Neuronal stem cell (in vitro differentiated cells): Measurements from ENCODE around the gene AP2A1.

ENCODE experiments used
- DNase-seq: peaks from one replicate; pipeline ENCODE4 v3.0.0-alpha.2; 2013; ENCODE audit warnings: low spot score
- H2AFZ ChIP-seq: one replicate; pipeline ENCODE4 v1.6.1; 2013; ENCODE audit warnings: mild to moderate bottlenecking, low read length, inconsistent platforms
- H2AK5ac ChIP-seq: 2 replicates; pipeline ENCODE4 v1.6.1; 2013; ENCODE audit warnings: low read depth, mild to moderate bottlenecking, inconsistent platforms, low read length, moderate library complexity, mixed read lengths
- H2BK120ac ChIP-seq: 2 replicates; pipeline ENCODE4 v1.6.1; 2013; ENCODE audit warnings: low read depth, mild to moderate bottlenecking, inconsistent platforms, low read length, moderate library complexity, mixed read lengths
- H2BK12ac ChIP-seq: one replicate; pipeline ENCODE4 v1.6.1; 2013; ENCODE audit warnings: low read length, inconsistent platforms
- H2BK15ac ChIP-seq: 2 replicates; pipeline ENCODE4 v1.6.1; 2013; ENCODE audit warnings: mild to moderate bottlenecking, low read length, inconsistent platforms, mixed read lengths
- H2BK5ac ChIP-seq: one replicate; pipeline ENCODE4 v1.6.1; 2013; ENCODE audit warnings: inconsistent platforms, mild to moderate bottlenecking, low read length, moderate library complexity
- H3K14ac ChIP-seq: one replicate; pipeline ENCODE4 v1.6.1; 2013; ENCODE audit warnings: low read length, inconsistent platforms
- H3K18ac ChIP-seq: 2 replicates; pipeline ENCODE4 v1.6.1; 2013; ENCODE audit warnings: low read length, inconsistent platforms
- H3K23ac ChIP-seq: 2 replicates; pipeline ENCODE4 v1.6.1; 2013; ENCODE audit warnings: low read depth, mild to moderate bottlenecking, mixed read lengths, low read length, inconsistent platforms; ENCODE audit not compliant: poor library complexity
- H3K27ac ChIP-seq: replicated peaks from 3 replicates; pipeline ENCODE4 v1.5.1; 2013; ENCODE audit warnings: low read length, inconsistent platforms
- H3K27me3 ChIP-seq, 3 experiments: 2 replicates each; pipeline ENCODE4 v1.6.1; 2013; ENCODE audit warnings: low read length in 3 of 3, mild to moderate bottlenecking in 2 of 3, inconsistent platforms in 1 of 3, low read depth in 1 of 3, mixed read lengths in 1 of 3, moderate library complexity in 1 of 3; ENCODE audit not compliant: control insufficient read depth in 3 of 3, insufficient read depth in 3 of 3
- H3K36me3 ChIP-seq, 2 donors: replicated peaks in 1 of 2; 2 replicates each; pipeline ENCODE4 v1.6.1; 2013; ENCODE audit warnings: low read length in 2 of 2; ENCODE audit not compliant: control insufficient read depth in 2 of 2, insufficient read depth in 2 of 2
- H3K4ac ChIP-seq: 2 replicates; pipeline ENCODE4 v1.6.1; 2013; ENCODE audit warnings: inconsistent platforms, mild to moderate bottlenecking, low read length, moderate library complexity
- H3K4me1 ChIP-seq, 2 donors: 1 replicate in 1 of 2; 2 replicates in 1 of 2; pipeline ENCODE4 v1.6.1; 2013; ENCODE audit warnings: low read length in 2 of 2, low read depth in 1 of 2; ENCODE audit not compliant: control insufficient read depth in 2 of 2, insufficient read depth in 1 of 2
- H3K4me2 ChIP-seq: one replicate; pipeline ENCODE4 v1.6.1; 2013; ENCODE audit warnings: mild to moderate bottlenecking, low read length, inconsistent platforms; ENCODE audit not compliant: insufficient read depth, poor library complexity, severe bottlenecking
- H3K4me3 ChIP-seq, 2 donors: 2 replicates each; pipeline ENCODE4 v1.5.1; 2013; ENCODE audit warnings: low read length in 2 of 2, mild to moderate bottlenecking in 2 of 2, inconsistent platforms in 1 of 2, moderate library complexity in 1 of 2
- H3K79me1 ChIP-seq: one replicate; pipeline ENCODE4 v1.6.1; 2013; ENCODE audit warnings: low read depth, mild to moderate bottlenecking, inconsistent platforms, low read length, moderate library complexity
- H3K9ac ChIP-seq: one replicate; pipeline ENCODE4 v1.6.1; 2013; ENCODE audit warnings: mild to moderate bottlenecking, low read depth, low read length, inconsistent platforms; ENCODE audit not compliant: poor library complexity
- H3K9me3 ChIP-seq, 2 donors: replicated peaks in 1 of 2; 2 replicates each; pipeline versions ENCODE3 to v1.6.1; 2013; ENCODE audit warnings: low read length in 2 of 2, mild to moderate bottlenecking in 2 of 2, inconsistent platforms in 1 of 2, low read depth in 1 of 2, mixed read lengths in 1 of 2, moderate library complexity in 1 of 2; ENCODE audit not compliant: control insufficient read depth in 2 of 2, insufficient read depth in 1 of 2
- H4K8ac ChIP-seq: one replicate; pipeline ENCODE4 v1.6.1; 2013; ENCODE audit warnings: low read depth, mild to moderate bottlenecking, inconsistent platforms, low read length, moderate library complexity
- H4K91ac ChIP-seq: one replicate; pipeline ENCODE4 v1.6.1; 2013; ENCODE audit warnings: low read length, low read depth, mild to moderate bottlenecking, inconsistent platforms; ENCODE audit not compliant: poor library complexity
- WGBS, 2 donors: extraction: QIAGEN DNeasy Blood & Tissue Kit; methylation state at CpG; one replicate each; pipeline ENCODE4 v1.1.7; 2013; ENCODE audit warnings: missing lambda C conversion rate in 2 of 2, mixed read lengths in 1 of 2; ENCODE audit not compliant: insufficient read length in 2 of 2, insufficient replicate concordance in 1 of 2; ENCODE audit errors: extremely low coverage in 2 of 2; 5-methylcytosine and 5-hydroxymethylcytosine counted together

Gene AP2A1

DNA sequence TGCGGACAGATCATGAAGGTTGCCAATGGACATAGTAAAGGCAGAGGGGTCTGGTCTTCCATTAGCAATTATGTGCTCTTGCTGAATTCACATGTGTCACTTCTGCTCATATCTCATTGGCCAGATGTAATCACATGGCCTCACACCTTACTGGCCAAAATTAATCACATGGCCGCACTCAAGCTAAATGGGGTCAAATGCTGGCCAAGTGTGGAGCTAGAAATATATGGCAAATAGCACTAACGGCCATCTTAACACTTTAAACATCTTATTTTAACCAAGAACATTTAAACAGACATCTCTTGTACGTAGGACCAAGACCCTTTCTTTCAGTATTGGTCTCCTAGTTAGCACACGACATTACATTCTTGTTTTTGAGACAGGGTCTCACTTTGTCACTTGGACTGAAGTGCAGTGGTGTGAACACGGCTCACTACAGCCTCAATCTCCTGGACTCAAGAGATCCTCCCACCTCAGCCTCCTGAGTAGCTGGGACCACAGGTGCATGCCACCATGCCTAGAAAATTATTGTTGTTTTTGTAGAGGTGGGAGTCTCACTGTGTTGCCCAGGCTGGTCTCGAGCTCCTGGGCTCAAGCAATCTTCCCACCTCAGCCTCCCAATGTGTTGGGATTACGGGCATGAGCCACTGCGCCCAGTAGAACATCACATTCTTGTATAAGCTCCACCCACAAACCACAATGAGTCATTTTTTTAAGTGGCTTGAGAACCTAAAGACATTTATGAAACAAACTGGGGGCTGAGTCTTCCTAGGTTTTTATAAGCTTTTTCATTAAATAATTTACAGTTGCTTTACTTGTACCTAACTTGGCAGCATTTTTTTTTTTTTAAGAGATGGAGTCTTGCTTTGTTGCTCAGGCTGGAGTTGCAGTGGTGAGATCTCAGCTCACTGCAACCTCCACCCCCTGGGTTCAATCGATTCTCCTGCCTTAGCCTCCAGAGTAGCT lies 81.2 kb downstream of the AP2A1 start:
- H3K4me2 ChIP-seq: no peak overlapping the region
- no peak overlapping the region for H3K27ac ChIP-seq
- H2BK12ac ChIP-seq: no peak overlapping the region
- H3K14ac ChIP-seq: no peak overlapping the region
- no peak overlapping the region for H3K18ac ChIP-seq
- peaks cover 13 to 49% of the 10 kb centered on the region in 2 donors for H3K36me3 ChIP-seq
- H2AFZ ChIP-seq: no peak overlapping the region
- H2BK5ac ChIP-seq: no peak overlapping the region
- H3K23ac ChIP-seq: no peak overlapping the region
- no peak overlapping the region for H3K4me3 ChIP-seq
- no CpG with 5 or more reads among the region's 10 CpGs for WGBS, 2 donors
- no peak overlapping the region for H3K9ac ChIP-seq
- H3K27me3 ChIP-seq: no peaks in the 10 kb centered on the region
- no peak overlapping the region for H4K8ac ChIP-seq
- no peak overlapping the region for H3K4ac ChIP-seq
- H4K91ac ChIP-seq: no peak overlapping the region
- H3K4me1 ChIP-seq: peaks cover 11 to 16% of the 10 kb centered on the region in 2 donors
- DNase-seq: no peak
- no peak overlapping the region for H2BK15ac ChIP-seq
- H2AK5ac ChIP-seq: no peak overlapping the region
- peaks cover 6 to 13% of the 10 kb centered on the region in 2 donors for H3K9me3 ChIP-seq
- H2BK120ac ChIP-seq: no peak overlapping the region
- H3K79me1 ChIP-seq: peaks cover 1% of the 10 kb centered on the region

DNA sequence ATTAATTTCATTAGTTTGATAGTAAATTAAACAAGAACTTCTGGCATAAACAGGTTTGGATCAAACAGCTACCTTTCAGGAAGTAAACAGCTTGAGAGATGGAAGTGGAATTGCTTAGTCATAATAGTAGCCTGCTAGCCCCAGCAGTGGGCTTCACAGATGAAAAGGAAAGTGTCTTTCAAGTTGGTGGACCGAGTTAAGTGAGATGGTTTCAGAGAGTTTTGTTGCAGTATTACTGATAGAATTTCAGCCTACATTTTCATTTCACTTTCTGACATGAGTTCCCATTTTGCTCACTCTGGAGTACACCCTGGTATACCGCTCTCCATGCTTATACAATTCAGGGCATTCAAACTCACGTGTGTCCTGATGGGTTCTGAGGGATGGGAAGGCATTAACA lies 82.1 kb downstream of the AP2A1 start:
- Histone ChIP-seq H2AFZ (no peak overlapping the region), H3K27me3 (no peaks in the 10 kb centered on the region), H3K36me3 (peaks cover 17 to 53% of the 10 kb centered on the region in 2 donors), H3K4me2 (no peak overlapping the region), H2AK5ac (no peak overlapping the region), H2BK120ac (no peak overlapping the region), H3K9ac (no peak overlapping the region), H3K4ac (no peak overlapping the region), H3K23ac (no peak overlapping the region), H2BK15ac (no peak overlapping the region), H3K4me1 (peaks cover 11 to 17% of the 10 kb centered on the region in 2 donors), H3K4me3 (no peak overlapping the region), H4K8ac (no peak overlapping the region), H2BK5ac (no peak overlapping the region), H2BK12ac (no peak overlapping the region), H3K79me1 (peaks cover 5% of the 10 kb centered on the region), H3K9me3 (peaks cover 6 to 13% of the 10 kb centered on the region in 2 donors), H3K27ac (no peak overlapping the region), H3K14ac (no peak overlapping the region), H3K18ac (no peak overlapping the region), H4K91ac (no peak overlapping the region)
- DNase-seq: no peak
- WGBS, 2 donors: no CpG with 5 or more reads among the region's 3 CpGs

DNA sequence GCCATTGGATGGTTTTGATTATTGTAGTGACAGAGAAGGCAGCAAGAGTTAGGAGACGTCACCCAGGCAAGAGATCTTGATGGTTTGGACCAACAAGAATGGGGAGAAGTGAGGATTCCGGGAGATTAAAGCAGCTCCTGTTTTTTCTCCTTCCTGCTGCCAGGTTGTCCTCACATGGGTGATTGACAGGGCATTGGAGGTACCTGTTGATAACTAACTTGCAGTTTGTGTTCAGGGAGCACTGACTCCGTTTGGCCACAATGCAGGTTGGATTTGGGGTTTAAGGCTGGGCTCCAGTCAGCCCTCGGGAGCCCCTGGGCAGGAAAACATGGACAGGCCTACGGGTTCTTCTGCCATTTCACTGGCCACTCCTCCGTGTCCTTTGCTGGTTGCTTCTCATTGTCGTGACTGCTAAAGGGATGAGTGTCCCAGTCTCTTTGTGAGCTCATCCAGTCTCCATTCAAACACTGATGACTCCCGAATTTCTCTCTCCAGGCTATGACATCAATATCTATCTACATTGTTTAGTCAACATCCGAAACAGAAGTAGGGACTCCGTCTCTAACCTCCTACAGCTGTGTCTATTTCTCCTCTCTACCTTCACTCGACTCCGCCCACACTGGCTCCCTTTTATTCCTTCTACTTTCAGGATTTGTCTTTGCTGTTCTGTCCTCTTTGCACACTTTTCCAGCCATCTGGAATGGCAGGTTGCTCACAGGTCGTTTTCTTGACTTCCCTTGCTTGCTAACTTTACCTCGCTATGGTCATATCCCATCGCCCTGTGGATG lies 82.8 kb downstream of the AP2A1 start:
- peak overlapping the region; percentile 58 for H3K4me2 ChIP-seq
- H3K79me1 ChIP-seq: peaks cover 12% of the 10 kb centered on the region
- H2AK5ac ChIP-seq: no peak overlapping the region
- no peak overlapping the region for H2BK12ac ChIP-seq
- H2BK15ac ChIP-seq: no peak overlapping the region
- H2AFZ ChIP-seq: no peak overlapping the region
- no peak overlapping the region for H3K9ac ChIP-seq
- H3K36me3 ChIP-seq: peaks cover 19 to 60% of the 10 kb centered on the region in 2 donors
- H3K18ac ChIP-seq: no peak overlapping the region
- no peak overlapping the region for H2BK5ac ChIP-seq
- no peak overlapping the region for H4K8ac ChIP-seq
- H3K9me3 ChIP-seq: peaks cover 6 to 13% of the 10 kb centered on the region in 2 donors
- H3K4me1 ChIP-seq: peaks cover 11 to 17% of the 10 kb centered on the region in 2 donors
- no peak overlapping the region for H3K4ac ChIP-seq
- H2BK120ac ChIP-seq: no peak overlapping the region
- H3K27me3 ChIP-seq: no peaks in the 10 kb centered on the region
- DNase-seq: no peak
- H3K23ac ChIP-seq: no peak overlapping the region
- no peak overlapping the region for H3K27ac ChIP-seq
- H3K4me3 ChIP-seq: peak overlapping the region in 1 of 2 donors; percentile 85
- H3K14ac ChIP-seq: no peak overlapping the region
- H4K91ac ChIP-seq: no peak overlapping the region
- WGBS, 2 donors: no CpG with 5 or more reads among the region's 15 CpGs

DNA sequence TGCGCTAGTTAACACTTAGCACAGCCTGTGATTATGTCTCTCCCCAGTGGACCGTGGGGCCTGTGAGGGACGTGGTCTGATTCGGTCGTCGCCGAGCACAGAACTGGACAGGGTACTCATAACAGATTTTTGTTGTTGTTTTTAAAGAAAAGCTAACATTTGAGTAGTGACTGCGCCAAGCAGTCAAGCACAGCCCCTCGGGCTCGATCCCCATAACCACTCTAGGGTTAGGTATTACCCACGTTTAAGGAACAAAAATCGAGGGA lies 83.4 kb downstream of the AP2A1 start:
- no peak overlapping the region for H3K14ac ChIP-seq
- no CpG with 5 or more reads among the region's 12 CpGs for WGBS, 2 donors
- H3K36me3 ChIP-seq: peaks cover 23 to 66% of the 10 kb centered on the region in 2 donors
- H3K4ac ChIP-seq: no peak overlapping the region
- H3K4me3 ChIP-seq: peak overlapping the region; percentile 65 to 85
- H4K8ac ChIP-seq: no peak overlapping the region
- no peak overlapping the region for H4K91ac ChIP-seq
- H3K27ac ChIP-seq: peak overlapping the region; percentile 28
- H3K9me3 ChIP-seq: peaks cover 6 to 13% of the 10 kb centered on the region in 2 donors
- no peak overlapping the region for H2BK120ac ChIP-seq
- H3K18ac ChIP-seq: no peak overlapping the region
- H2BK5ac ChIP-seq: no peak overlapping the region
- H3K9ac ChIP-seq: no peak overlapping the region
- no peak overlapping the region for H2AK5ac ChIP-seq
- H3K79me1 ChIP-seq: peaks cover 12% of the 10 kb centered on the region
- no peak for DNase-seq
- peak overlapping the region; percentile 96 for H2AFZ ChIP-seq
- H3K4me1 ChIP-seq: peaks cover 11 to 17% of the 10 kb centered on the region in 2 donors
- H3K23ac ChIP-seq: no peak overlapping the region
- peak overlapping the region; percentile 58 for H3K4me2 ChIP-seq
- no peak overlapping the region for H2BK12ac ChIP-seq
- no peaks in the 10 kb centered on the region for H3K27me3 ChIP-seq
- H2BK15ac ChIP-seq: no peak overlapping the region
